GM12878 (cell line): ENCODE data around the gene PPT2.

ENCODE experiments used
- ATF7 ChIP-seq: fragments of 450-650 bp; IDR thresholded peaks from 2 replicates; pipeline ENCODE4 v1.6.1; 2016; ENCODE audit warnings: low read depth, mild to moderate bottlenecking
- CBX3 ChIP-seq: fragments of 200-600 bp; sonication (generic); IDR thresholded peaks from 2 replicates; pipeline ENCODE4 v1.6.1; 2016; ENCODE audit warnings: low read depth, borderline replicate concordance
- CTCF ChIP-seq, 3 experiments: IDR thresholded peaks in 2 of 3; conservative IDR thresholded peaks in 1 of 3; 2 replicates each; pipeline ENCODE4 v1.5.1; 2011; ENCODE audit warnings: low read depth in 3 of 3, low read length in 3 of 3, mild to moderate bottlenecking in 3 of 3, control low read depth in 2 of 3, moderate library complexity in 2 of 3, inconsistent platforms in 1 of 3, mixed read lengths in 1 of 3; ENCODE audit not compliant: control insufficient read depth in 2 of 3, insufficient read depth in 1 of 3; ENCODE audit errors: extremely low read depth in 1 of 3
- EP300 ChIP-seq, 2 experiments: fragments of 150-350 bp in 1 of 2; IDR thresholded peaks; 2 replicates each; pipeline ENCODE4 v1.6.1; 2011 to 2012; ENCODE audit warnings: low read depth in 2 of 2, low read length in 2 of 2, borderline replicate concordance in 1 of 2, improper control_type of control experiment in 1 of 2, inconsistent platforms in 1 of 2; ENCODE audit not compliant: control insufficient read depth in 1 of 2
- EZH2 ChIP-seq: IDR thresholded peaks from 2 replicates; pipeline ENCODE4 v1.6.1; 2012; ENCODE audit warnings: low read depth, mild to moderate bottlenecking, control low read depth, inconsistent platforms, low read length, borderline replicate concordance; ENCODE audit not compliant: control insufficient read depth
- JUND ChIP-seq: IDR thresholded peaks from 2 replicates; pipeline ENCODE4 v1.6.1; 2012; ENCODE audit warnings: low read depth, mild to moderate bottlenecking, low read length, improper control_type of control experiment, moderate library complexity
- KDM1A ChIP-seq: fragments of 200-600 bp; sonication (generic); IDR thresholded peaks from 2 replicates; pipeline ENCODE4 v1.6.1; 2016; ENCODE audit warnings: borderline replicate concordance
- MAX ChIP-seq: IDR thresholded peaks from 2 replicates; pipeline ENCODE4 v1.6.1; 2012; ENCODE audit warnings: low read depth, low read length, improper control_type of control experiment
- MYC ChIP-seq: IDR thresholded peaks from 2 replicates; pipeline ENCODE4 v1.6.1; 2011; ENCODE audit warnings: mild to moderate bottlenecking, low read length, moderate library complexity, inconsistent platforms; ENCODE audit not compliant: insufficient read depth, insufficient replicate concordance, insufficient read length, severe bottlenecking
- NR2C2 ChIP-seq: IDR thresholded peaks from 2 replicates; pipeline ENCODE4 v1.6.1; 2011; ENCODE audit warnings: borderline replicate concordance, low read depth; ENCODE audit not compliant: control insufficient read depth, insufficient read length
- POLR2A ChIP-seq: IDR thresholded peaks from 2 replicates; pipeline ENCODE4 v1.6.1; 2011; ENCODE audit warnings: low read depth, mild to moderate bottlenecking, low read length
- POLR2AphosphoS5 ChIP-seq: IDR thresholded peaks from 2 replicates; pipeline ENCODE4 v1.6.1; 2011; ENCODE audit warnings: mild to moderate bottlenecking, low read length, inconsistent platforms
- REST ChIP-seq: IDR thresholded peaks from 2 replicates; pipeline ENCODE4 v1.6.1; 2012; ENCODE audit warnings: mild to moderate bottlenecking, low read depth, low read length

- TF ChIP-seq CTCF (IDR thresholded peaks at IDR 0.05 in 2 of 3, conservative IDR thresholded peaks at IDR 0.05 in 1 of 3; ENCODE audit: control insufficient read depth in 2 of 3, extremely low read depth in 1 of 3, insufficient read depth in 1 of 3, low read depth in 3 of 3, low read length in 3 of 3) (no peak), MYC (no peak), POLR2A (no peak; the same call in 1 of the 2 replicates), JUND (no peak), CBX3 (no peak), REST (no peak), EP300 (IDR thresholded peaks at IDR 0.05; ENCODE audit: borderline replicate concordance in 1 of 2, control insufficient read depth in 1 of 2, low read depth in 2 of 2, low read length in 2 of 2) (no peak), MAX (no peak), NR2C2 (no peak), POLR2AphosphoS5 (0 out of 2 replicates have a peak, but pooled peaks have one; percentile 13), KDM1A (no peak), EZH2 (no peak), ATF7 (no peak)
Measured at GRCh38 chr6:32190911-32191677, 37.2 kb downstream of the PPT2 start.
